GM12874 (cell line): ENCODE data around the gene FGB.

Source experiments
- TF ChIP-seq, protein P1 (sequence below): IDR thresholded peaks from 2 replicates; pipeline ENCODE4 v1.5.1; 2011; ENCODE audit warnings: low read depth, mild to moderate bottlenecking, control low read depth, low read length, moderate library complexity; ENCODE audit not compliant: insufficient read depth

Gene FGB

DNA sequence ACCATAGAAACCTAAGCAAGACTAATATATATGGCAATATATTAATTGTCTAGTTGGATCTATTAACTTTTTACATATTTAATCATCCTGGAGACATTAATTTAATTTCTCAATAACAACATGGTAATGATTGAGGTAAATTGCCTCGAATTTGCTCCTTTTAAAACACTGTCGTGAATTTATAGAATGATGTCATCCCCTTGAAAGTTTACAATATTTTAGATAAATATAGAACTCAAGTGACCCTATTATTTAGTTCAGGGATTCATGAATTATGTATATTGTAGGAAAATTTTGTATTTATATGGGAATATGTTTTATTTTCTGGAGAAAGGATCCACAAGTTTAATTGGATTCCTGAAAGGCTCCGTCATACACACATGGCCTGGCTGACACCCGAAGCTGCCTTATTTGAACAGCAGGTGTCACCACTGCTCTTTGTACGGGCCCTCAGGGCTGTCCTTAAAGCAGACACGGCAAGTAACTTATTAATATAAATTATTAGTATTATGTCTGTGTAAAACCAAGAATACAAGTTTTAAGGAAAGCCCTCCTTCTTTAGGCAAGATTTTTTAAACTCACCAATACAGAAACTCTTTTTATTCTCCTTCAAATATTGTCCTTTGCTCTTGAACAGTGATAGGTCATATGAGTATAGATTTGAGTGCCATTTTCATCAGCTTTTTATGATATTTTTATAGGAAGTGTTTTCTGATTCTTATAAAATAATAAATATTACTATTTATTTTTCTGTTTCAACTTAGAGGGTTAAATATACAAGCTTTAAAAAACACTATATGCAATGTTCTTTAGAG, 10.7 kb upstream of the FGB start:
- TF ChIP-seq, protein P1, sequence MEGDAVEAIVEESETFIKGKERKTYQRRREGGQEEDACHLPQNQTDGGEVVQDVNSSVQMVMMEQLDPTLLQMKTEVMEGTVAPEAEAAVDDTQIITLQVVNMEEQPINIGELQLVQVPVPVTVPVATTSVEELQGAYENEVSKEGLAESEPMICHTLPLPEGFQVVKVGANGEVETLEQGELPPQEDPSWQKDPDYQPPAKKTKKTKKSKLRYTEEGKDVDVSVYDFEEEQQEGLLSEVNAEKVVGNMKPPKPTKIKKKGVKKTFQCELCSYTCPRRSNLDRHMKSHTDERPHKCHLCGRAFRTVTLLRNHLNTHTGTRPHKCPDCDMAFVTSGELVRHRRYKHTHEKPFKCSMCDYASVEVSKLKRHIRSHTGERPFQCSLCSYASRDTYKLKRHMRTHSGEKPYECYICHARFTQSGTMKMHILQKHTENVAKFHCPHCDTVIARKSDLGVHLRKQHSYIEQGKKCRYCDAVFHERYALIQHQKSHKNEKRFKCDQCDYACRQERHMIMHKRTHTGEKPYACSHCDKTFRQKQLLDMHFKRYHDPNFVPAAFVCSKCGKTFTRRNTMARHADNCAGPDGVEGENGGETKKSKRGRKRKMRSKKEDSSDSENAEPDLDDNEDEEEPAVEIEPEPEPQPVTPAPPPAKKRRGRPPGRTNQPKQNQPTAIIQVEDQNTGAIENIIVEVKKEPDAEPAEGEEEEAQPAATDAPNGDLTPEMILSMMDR, result peak; percentile 55

DNA sequence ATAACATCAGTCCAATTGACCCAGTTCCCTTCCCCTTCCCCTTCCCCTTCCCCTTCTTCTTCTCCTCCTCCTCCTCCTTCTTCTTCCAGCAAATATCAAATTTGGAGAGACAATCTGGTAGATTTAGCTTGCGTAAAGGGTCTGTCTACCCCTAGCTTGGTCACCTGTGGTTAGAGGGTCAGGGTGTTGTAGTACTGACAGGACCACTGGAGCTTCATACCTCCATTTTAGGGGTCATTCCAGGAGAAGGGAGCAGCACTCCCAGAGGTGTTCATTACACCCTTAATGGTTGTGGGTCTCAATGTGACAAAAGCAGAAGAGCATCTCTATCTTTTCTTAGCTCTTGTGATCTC, 3.7 kb upstream of the FGB start:
- TF ChIP-seq, protein P1, result no peak

DNA sequence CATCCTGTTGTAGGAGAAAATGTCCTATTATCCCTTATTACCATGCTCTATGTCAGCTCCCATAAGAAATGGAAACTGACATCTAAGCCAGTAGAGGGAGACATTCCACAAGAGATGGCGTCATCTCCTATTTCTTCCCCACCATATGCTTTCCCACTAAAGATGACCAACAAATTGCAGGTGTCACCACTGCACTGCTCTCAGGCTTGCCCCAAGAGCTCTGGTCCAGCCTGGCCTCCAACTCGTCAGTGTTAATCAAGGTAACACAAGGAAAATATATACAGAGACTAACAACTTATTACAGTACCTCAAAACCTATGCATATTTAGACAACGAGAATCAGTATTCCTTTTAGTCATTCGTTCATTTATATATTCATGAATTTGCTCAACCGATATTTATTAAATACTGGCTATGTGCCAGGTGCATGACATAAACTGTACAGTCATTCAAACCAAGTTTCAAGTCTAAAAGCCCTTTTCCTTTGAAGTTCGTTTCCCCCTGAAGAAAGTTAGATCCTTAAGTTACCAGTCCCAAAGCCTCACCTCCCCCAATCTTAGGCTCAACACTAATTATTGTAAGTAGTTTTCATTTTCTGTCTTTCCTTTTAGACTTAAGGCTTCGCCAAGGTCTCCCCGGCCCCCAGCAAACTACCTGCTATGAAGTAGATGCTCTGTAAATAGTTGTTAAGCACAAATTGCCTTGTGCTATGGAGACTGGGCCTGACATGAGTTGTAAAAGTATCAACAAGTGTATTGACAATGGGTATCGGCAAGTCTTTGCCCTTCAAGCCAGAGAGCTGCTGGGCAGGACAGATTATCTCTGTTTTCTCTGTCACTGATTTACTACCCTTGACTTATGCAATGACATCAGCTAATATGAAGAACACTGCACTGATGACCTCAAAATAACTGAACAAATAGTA, 3.1 kb upstream of the FGB start:
- TF ChIP-seq, protein P1, result peak; percentile 47

DNA sequence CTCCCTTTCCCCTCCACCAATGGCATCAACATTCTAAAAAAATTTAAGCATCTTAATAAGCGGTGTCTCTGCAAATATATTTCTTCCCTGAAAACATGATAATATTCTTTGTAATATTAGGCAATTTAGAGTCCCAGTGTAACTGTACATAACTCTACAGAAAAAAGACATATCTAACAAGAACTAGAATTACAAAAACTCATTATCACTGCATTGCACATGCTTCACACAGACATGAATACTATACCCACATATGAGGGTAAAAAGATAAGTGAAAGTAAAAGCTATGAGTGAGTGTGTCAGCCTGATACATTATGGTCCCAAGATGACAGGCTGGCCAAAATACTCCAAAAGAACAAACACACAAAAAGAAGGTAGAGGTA, 2.4 kb upstream of the FGB start:
- TF ChIP-seq, protein P1, result no peak

DNA sequence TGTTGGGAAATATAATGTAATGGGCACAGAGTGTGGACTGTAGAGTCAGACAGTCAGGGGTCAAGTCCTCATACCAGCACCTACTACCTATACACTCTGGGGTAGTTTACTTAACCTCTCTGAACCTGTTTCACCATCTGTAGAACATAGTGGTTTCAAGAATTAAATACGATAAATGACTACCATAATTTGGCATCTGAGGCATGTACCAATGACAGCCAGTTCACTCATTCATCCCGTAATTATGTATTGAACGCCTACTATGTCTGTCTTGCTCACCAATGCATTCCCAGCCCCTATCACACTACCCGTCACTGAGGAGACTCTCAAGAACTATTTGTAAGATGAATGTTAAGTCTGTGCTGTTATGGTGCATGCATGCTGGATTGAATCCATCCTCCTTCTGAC, 2.0 kb upstream of the FGB start:
- TF ChIP-seq, protein P1, result no peak

DNA sequence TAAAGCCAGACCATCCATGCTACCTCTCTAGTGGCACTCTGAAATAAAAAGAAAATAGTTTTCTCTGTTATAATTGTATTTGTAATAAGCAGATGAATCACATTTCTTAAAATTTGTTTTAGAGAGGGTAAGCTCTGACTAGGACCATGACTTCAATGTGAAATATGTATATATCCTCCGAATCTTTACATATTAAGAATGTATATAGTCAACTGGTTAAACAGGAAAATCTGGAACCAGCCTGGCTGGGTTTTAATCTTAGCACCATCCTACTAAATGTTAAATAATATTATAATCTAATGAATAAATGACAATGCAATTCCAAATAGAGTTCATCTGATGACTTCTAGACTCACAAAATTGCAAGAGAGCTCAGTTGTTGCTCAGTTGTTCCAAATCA, 1.5 kb downstream of the FGB start:
- TF ChIP-seq, protein P1, result no peak

DNA sequence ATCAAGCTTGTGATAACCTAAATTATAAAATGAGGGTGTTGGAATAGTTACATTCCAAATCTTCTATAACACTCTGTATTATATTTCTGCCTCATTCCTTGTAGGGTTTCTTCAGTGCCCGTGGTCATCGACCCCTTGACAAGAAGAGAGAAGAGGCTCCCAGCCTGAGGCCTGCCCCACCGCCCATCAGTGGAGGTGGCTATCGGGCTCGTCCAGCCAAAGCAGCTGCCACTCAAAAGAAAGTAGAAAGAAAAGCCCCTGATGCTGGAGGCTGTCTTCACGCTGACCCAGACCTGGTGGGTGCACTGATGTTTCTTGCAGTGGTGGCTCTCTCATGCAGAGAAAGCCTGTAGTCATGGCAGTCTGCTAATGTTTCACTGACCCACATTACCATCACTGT, 2.9 kb downstream of the FGB start:
- TF ChIP-seq, protein P1, result no peak
